ENCODE data around the gene AP5M1.

GRCh38 chr14:57254884-57255283, 13.9 kb upstream of the AP5M1 start:
- no peak for TF ChIP-seq CTCF (conservative IDR thresholded peaks at IDR 0.05)
- TF ChIP-seq EZH2 (IDR thresholded peaks at IDR 0.05; ENCODE audit: low read depth): no peak

Measured in PC-9 (cell line).